ENCODE results near the gene OR4D10.

OR4D10 gene

GRCh38 chr11:59528711-59529110 lies 55.6 kb downstream of the OR4D10 start:
- DNase-seq (ENCODE audit: low read depth), result no peak
